Keratinocyte (primary cell): ENCODE data around the gene QSOX2. TPM values are rescaled to one million over a fixed set of nuclear protein-coding genes. Genes with fewer than 3 reads are reported as not detected.

Source experiments
- DNase-seq: peaks from one replicate; pipeline ENCODE4 v3.0.0-alpha.2; 2011; ENCODE audit warnings: low read depth, missing footprints, low spot score
- FAIRE-seq: peaks from 2 replicates; lab custom pipeline; 2011; peaks lifted over from hg19 to GRCh38; lab: Jason Lieb, UNC
- H2AFZ ChIP-seq: 2 replicates; pipeline ENCODE4 v1.6.0; 2012; ENCODE audit warnings: low read length, control low read depth, inconsistent platforms; ENCODE audit not compliant: control insufficient read depth
- H3K27ac ChIP-seq: 2 replicates; pipeline ENCODE4 v1.5.1; 2011; ENCODE audit warnings: low read length; ENCODE audit not compliant: control insufficient read depth, insufficient read depth
- H3K27me3 ChIP-seq: 3 replicates; pipeline ENCODE4 v1.6.0; 2011; ENCODE audit warnings: low read length; ENCODE audit not compliant: control insufficient read depth, insufficient read depth; ENCODE audit errors: extremely low read depth
- H3K36me3 ChIP-seq, 2 experiments: 2 replicates in 1 of 2; 3 replicates in 1 of 2; pipeline ENCODE4 v1.5.1; 2011; ENCODE audit warnings: low read length in 2 of 2, mild to moderate bottlenecking in 1 of 2; ENCODE audit not compliant: control insufficient read depth in 2 of 2, insufficient read depth in 2 of 2; ENCODE audit errors: extremely low read depth in 1 of 2
- H3K4me1 ChIP-seq: 3 replicates; pipeline ENCODE4 v1.5.1; 2011; ENCODE audit warnings: low read length; ENCODE audit not compliant: control insufficient read depth, insufficient read depth; ENCODE audit errors: extremely low read depth
- H3K4me2 ChIP-seq: 3 replicates; pipeline ENCODE4 v1.6.0; 2011; ENCODE audit warnings: low read depth, low read length; ENCODE audit not compliant: control insufficient read depth, insufficient read depth; ENCODE audit errors: extremely low read depth
- H3K4me3 ChIP-seq, 3 experiments: fragments of 200-600 bp in 1 of 3; sonication (generic) in 1 of 3; 2 replicates in 2 of 3; 3 replicates in 1 of 3; pipeline ENCODE4 v1.5.1; 2011 to 2016; ENCODE audit warnings: low read length in 3 of 3, mild to moderate bottlenecking in 3 of 3, control low read depth in 2 of 3, inconsistent platforms in 1 of 3, low read depth in 1 of 3, mixed read lengths in 1 of 3, mixed run types in 1 of 3, moderate library complexity in 1 of 3; ENCODE audit not compliant: control insufficient read depth in 2 of 3, insufficient read depth in 2 of 3; ENCODE audit errors: extremely low read depth in 1 of 3
- H3K79me2 ChIP-seq: 2 replicates; pipeline ENCODE4 v1.6.0; 2012; ENCODE audit warnings: low read length; ENCODE audit not compliant: control insufficient read depth, insufficient read depth
- H3K9ac ChIP-seq: 3 replicates; pipeline ENCODE4 v1.6.0; 2011; ENCODE audit warnings: low read length; ENCODE audit not compliant: control insufficient read depth, insufficient read depth; ENCODE audit errors: extremely low read depth
- H3K9me1 ChIP-seq: 3 replicates; pipeline ENCODE4 v1.6.0; 2011; ENCODE audit warnings: low read length; ENCODE audit not compliant: control insufficient read depth, insufficient read depth; ENCODE audit errors: extremely low read depth
- H3K9me3 ChIP-seq: 2 replicates; pipeline ENCODE4 v1.5.1; 2012; ENCODE audit warnings: low read depth, low read length; ENCODE audit not compliant: control insufficient read depth
- H4K20me1 ChIP-seq: 3 replicates; pipeline ENCODE4 v1.6.0; 2011; ENCODE audit warnings: low read length; ENCODE audit not compliant: control insufficient read depth, insufficient read depth; ENCODE audit errors: extremely low read depth
- CTCF ChIP-seq, 3 experiments: IDR thresholded peaks in 1 of 3; conservative IDR thresholded peaks in 1 of 3; optimal IDR thresholded peaks in 1 of 3; 2 replicates in 2 of 3; 3 replicates in 1 of 3; pipeline versions ENCODE3 to v1.5.1; 2011; ENCODE audit warnings: low read length in 3 of 3, mild to moderate bottlenecking in 3 of 3, moderate library complexity in 2 of 3, control low read depth in 1 of 3, inconsistent platforms in 1 of 3; ENCODE audit not compliant: insufficient read depth in 2 of 3; ENCODE audit errors: extremely low read depth in 1 of 3
- EZH2 ChIP-seq: IDR thresholded peaks from one replicate; pipeline ENCODE4 v1.6.1; 2012; ENCODE audit warnings: inconsistent platforms, mild to moderate bottlenecking, low read length, moderate library complexity
- dilution Hi-C: fragments of 300-500 bp; cut with MboI; formaldehyde crosslinking; loops from one replicate; pipeline ENCODE4 v1.7.0; 2020; ENCODE audit warnings: low sequenced_read_pairs; ENCODE audit not compliant: extremely low pct_ligation_motif_present
- polyA plus RNA-seq, 5 experiments: library from polyadenylated mRNA; depleted of rRNA in 3 of 5; stranded (reverse) in 3 of 5; stranded (forward) in 1 of 5; unstranded in 1 of 5; fragments of >200 nt; gene quantifications; 1 replicate in 1 of 5; 2 replicates in 3 of 5; 3 replicates in 1 of 5; pipeline versions ENCODE4 v1.2.1 to v1.2.3, GENCODE V29; 2011 to 2012; ENCODE audit warnings: missing spikeins in 2 of 5, low read depth in 1 of 5, low replicate concordance in 1 of 5

Gene QSOX2
- polyA plus RNA-seq, 1 donor (not counting 4 experiments of a cell fraction or from before 2014, with no cell fraction given): 11.9 TPM

- Histone ChIP-seq H3K4me3 (no peak overlapping the region), H3K27me3 (peaks cover 20% of the 10 kb centered on the region), H3K9ac (no peak overlapping the region), H3K4me1 (no peaks in the 10 kb centered on the region), H4K20me1 (no peaks in the 10 kb centered on the region), H3K36me3 (no peaks in the 10 kb centered on the region), H3K9me3 (no peaks in the 10 kb centered on the region), H3K9me1 (no peaks in the 10 kb centered on the region), H2AFZ (no peak overlapping the region), H3K27ac (no peak overlapping the region), H3K4me2 (no peak overlapping the region), H3K79me2 (no peaks in the 10 kb centered on the region)
- dilution Hi-C loops: no loop called here
- TF ChIP-seq EZH2 (no peak), CTCF (optimal IDR thresholded peaks at IDR 0.05 in 1 of 3, IDR thresholded peaks at IDR 0.05 in 1 of 3, conservative IDR thresholded peaks at IDR 0.05 in 1 of 3; ENCODE audit: extremely low read depth in 1 of 3, insufficient read depth in 2 of 3, low read length in 3 of 3) (no peak)
- DNase-seq (no peak), FAIRE-seq (no peak)
Observed at GRCh38 chr9:136260521-136260920, 14.9 kb upstream of the QSOX2 start.

- Histone ChIP-seq H3K9me3 (no peaks in the 10 kb centered on the region), H3K27me3 (peaks cover 25% of the 10 kb centered on the region), H4K20me1 (no peaks in the 10 kb centered on the region), H3K4me2 (no peak overlapping the region), H3K27ac (no peak overlapping the region), H3K4me3 (no peak overlapping the region), H3K9ac (no peak overlapping the region), H3K79me2 (no peaks in the 10 kb centered on the region), H3K9me1 (no peaks in the 10 kb centered on the region), H3K4me1 (no peaks in the 10 kb centered on the region), H3K36me3 (no peaks in the 10 kb centered on the region), H2AFZ (no peak overlapping the region)
- TF ChIP-seq CTCF (optimal IDR thresholded peaks at IDR 0.05 in 1 of 3, IDR thresholded peaks at IDR 0.05 in 1 of 3, conservative IDR thresholded peaks at IDR 0.05 in 1 of 3; ENCODE audit: extremely low read depth in 1 of 3, insufficient read depth in 2 of 3, low read length in 3 of 3): no peak
- TF ChIP-seq EZH2: no peak
- no peak for FAIRE-seq
- dilution Hi-C loops: no loop called here
- no peak for DNase-seq
Observed at GRCh38 chr9:136259836-136260235, 14.2 kb upstream of the QSOX2 start.
